ENCODE data around the gene CBARP. TPM values are rescaled to one million over a fixed set of nuclear protein-coding genes. Genes with fewer than 3 reads are reported as not detected.
A peak's percentile ranks its signal among the peaks of the same experiment; 100 is the strongest.

The CBARP gene
- total and polyA plus RNA-seq, 4 donors, result 0.05 to 0.25 (median 0.06) TPM; not detected in 1

DNA sequence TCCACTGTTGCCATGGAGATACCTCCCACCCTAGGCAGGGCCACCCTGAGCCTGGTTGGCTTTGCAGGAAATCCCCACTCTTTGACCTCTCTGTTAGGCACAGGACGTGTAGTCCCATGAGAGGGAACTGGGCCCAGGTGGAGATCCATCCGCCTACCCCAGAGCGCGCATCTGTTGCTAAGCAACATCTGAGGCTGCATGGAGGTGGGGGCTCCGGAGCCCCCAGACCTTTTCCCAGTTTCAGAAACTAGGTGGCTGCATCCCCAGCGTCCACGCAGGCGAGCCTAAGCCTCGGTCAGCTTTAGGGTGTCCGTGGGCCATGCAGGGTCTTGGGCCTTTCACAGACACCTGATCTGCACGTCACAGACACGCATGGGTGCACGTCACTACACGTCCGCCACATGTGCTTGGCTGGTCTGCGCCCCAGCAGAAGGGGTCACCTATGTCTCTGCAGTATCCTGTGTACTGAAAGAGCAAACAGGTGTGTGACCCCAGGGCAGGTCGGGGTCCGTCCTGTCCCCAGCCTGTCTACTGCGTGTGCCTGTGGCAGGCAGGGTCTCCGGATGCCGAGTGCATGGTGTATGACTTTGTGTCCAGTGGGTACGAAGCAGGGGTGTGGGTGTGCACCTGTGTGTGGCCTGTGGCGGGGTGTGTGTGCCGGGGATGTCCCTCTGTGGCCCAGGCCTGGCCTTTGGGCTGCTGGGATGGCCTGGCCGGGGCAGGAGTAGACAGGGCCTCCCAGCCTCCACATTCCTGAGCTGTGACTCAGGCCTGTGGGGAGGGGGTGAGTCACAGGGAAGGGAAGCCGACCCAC, 27.2 kb upstream of the CBARP start:
- no peak overlapping the region for H3K9ac ChIP-seq (ENCODE audit: low read depth in 1 of 2, low read length in 2 of 2)
- H3K27ac ChIP-seq (ENCODE audit: low read depth in 1 of 2, low read length in 2 of 2), result peak overlapping the region; percentile 30 to 67
- peaks cover 32 to 66% (median 52%) of the 10 kb centered on the region in 4 donors for H3K4me1 ChIP-seq (ENCODE audit: control insufficient read depth in 4 of 4, insufficient read depth in 4 of 4, low read length in 3 of 4)
- DNase-seq (ENCODE audit: low spot score), result peak; percentile 50
- WGBS, result 78% methylated on average over 26 of the region's 26 CpGs
- H3K4me3 ChIP-seq (ENCODE audit: low read depth in 1 of 3, low read length in 3 of 3), result no peak overlapping the region
- H3K27me3 ChIP-seq (ENCODE audit: control insufficient read depth in 4 of 4, insufficient read depth in 4 of 4, low read length in 3 of 4), result no peaks in the 10 kb centered on the region
- TF ChIP-seq, protein P1, sequence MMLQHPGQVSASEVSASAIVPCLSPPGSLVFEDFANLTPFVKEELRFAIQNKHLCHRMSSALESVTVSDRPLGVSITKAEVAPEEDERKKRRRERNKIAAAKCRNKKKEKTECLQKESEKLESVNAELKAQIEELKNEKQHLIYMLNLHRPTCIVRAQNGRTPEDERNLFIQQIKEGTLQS (IDR thresholded peaks at IDR 0.05), result no peak
- TF ChIP-seq, protein P2, sequence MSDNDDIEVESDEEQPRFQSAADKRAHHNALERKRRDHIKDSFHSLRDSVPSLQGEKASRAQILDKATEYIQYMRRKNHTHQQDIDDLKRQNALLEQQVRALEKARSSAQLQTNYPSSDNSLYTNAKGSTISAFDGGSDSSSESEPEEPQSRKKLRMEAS (IDR thresholded peaks at IDR 0.05), result no peak
- TF ChIP-seq HNF4A (conservative IDR thresholded peaks at IDR 0.05) (no peak), GABPA (IDR thresholded peaks at IDR 0.05 in 1 of 2, conservative IDR thresholded peaks at IDR 0.05 in 1 of 2) (no peak), RAD21 (IDR thresholded peaks at IDR 0.05) (no peak), JUND (IDR thresholded peaks at IDR 0.05) (peak; percentile 62), SP1 (IDR thresholded peaks at IDR 0.05) (no peak)
- H3K36me3 ChIP-seq (ENCODE audit: control insufficient read depth in 4 of 4, insufficient read depth in 3 of 4, low read depth in 1 of 4, low read length in 3 of 4), result no peaks in the 10 kb centered on the region
- no peaks in the 10 kb centered on the region for H3K9me3 ChIP-seq (ENCODE audit: control insufficient read depth in 4 of 4, low read length in 3 of 4)

DNA sequence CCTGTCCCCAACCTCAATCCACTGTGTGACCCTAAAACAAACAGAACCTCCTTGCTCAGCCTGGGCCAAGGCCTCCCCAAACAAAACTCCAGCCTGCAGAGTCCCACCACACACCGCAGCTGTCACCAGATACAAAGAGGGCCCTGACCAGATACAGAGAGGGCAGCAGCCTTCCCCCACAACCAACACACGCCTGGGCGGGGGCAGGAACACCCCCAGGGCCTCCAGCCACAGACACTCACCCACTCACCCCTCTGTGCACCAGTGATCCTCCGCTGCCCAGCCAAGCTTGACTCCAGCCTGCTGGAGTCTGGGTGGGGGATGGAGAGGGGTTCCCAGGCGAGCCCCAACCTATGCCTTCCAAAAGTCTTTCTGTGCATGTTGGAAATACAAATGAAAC, 25.4 kb upstream of the CBARP start:
- no peak overlapping the region for H3K4me3 ChIP-seq (ENCODE audit: low read depth in 1 of 3, low read length in 3 of 3)
- peaks cover 0 to under 1% (median 0%) of the 10 kb centered on the region in 4 donors for H3K36me3 ChIP-seq (ENCODE audit: control insufficient read depth in 4 of 4, insufficient read depth in 3 of 4, low read depth in 1 of 4, low read length in 3 of 4)
- no peak overlapping the region for H3K9ac ChIP-seq (ENCODE audit: low read depth in 1 of 2, low read length in 2 of 2)
- peak overlapping the region; percentile 89 to 93 for H3K27ac ChIP-seq (ENCODE audit: low read depth in 1 of 2, low read length in 2 of 2)
- H3K9me3 ChIP-seq (ENCODE audit: control insufficient read depth in 4 of 4, low read length in 3 of 4), result no peaks in the 10 kb centered on the region
- WGBS, result 83% methylated on average over 5 of the region's 5 CpGs
- H3K27me3 ChIP-seq (ENCODE audit: control insufficient read depth in 4 of 4, insufficient read depth in 4 of 4, low read length in 3 of 4), result no peaks in the 10 kb centered on the region
- peaks cover 35 to 72% (median 56%) of the 10 kb centered on the region in 4 donors for H3K4me1 ChIP-seq (ENCODE audit: control insufficient read depth in 4 of 4, insufficient read depth in 4 of 4, low read length in 3 of 4)
- DNase-seq (ENCODE audit: low spot score), result no peak
- no peak for TF ChIP-seq NR2F2 (IDR thresholded peaks at IDR 0.05)
- TF ChIP-seq HNF4G (IDR thresholded peaks at IDR 0.05), result no peak

DNA sequence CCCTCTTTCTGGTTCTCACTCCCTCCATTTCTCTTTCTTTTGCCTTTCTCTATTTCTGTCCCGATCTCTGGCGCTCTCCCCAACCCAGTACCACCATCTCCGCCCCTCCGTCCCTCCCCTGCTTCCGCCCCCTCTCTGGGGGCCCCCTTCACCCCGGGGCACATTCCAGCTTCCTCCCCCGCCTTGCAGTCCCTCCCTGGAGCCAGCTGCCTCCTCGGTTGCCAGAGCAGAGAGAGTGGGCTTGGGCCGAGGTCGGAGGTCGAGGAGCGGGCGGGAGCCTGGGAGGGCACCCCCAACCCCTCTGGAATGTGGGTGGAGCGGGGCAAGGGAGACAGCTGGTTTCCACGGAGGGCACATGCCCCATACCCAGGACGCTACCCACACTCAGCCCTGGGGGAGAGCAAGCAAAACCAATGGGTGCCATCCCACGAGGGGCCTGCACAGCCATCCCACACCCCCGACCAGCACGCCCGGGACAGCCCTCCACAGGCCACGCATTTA, 24.9 kb upstream of the CBARP start:
- WGBS, result 69% methylated on average over 21 of the region's 21 CpGs
- H3K9me3 ChIP-seq (ENCODE audit: control insufficient read depth in 4 of 4, low read length in 3 of 4), result no peaks in the 10 kb centered on the region
- no peak overlapping the region for H3K4me3 ChIP-seq (ENCODE audit: low read depth in 1 of 3, low read length in 3 of 3)
- peaks cover 0 to 2% (median 1%) of the 10 kb centered on the region in 4 donors for H3K36me3 ChIP-seq (ENCODE audit: control insufficient read depth in 4 of 4, insufficient read depth in 3 of 4, low read depth in 1 of 4, low read length in 3 of 4)
- H3K9ac ChIP-seq (ENCODE audit: low read depth in 1 of 2, low read length in 2 of 2), result no peak overlapping the region
- H3K27ac ChIP-seq (ENCODE audit: low read depth in 1 of 2, low read length in 2 of 2), result peak overlapping the region; percentile 89 to 93
- peaks cover 32 to 72% (median 55%) of the 10 kb centered on the region in 4 donors for H3K4me1 ChIP-seq (ENCODE audit: control insufficient read depth in 4 of 4, insufficient read depth in 4 of 4, low read length in 3 of 4)
- H3K27me3 ChIP-seq (ENCODE audit: control insufficient read depth in 4 of 4, insufficient read depth in 4 of 4, low read length in 3 of 4), result no peaks in the 10 kb centered on the region
- no peak for DNase-seq (ENCODE audit: low spot score)
- no peak for TF ChIP-seq RAD21 (IDR thresholded peaks at IDR 0.05)

DNA sequence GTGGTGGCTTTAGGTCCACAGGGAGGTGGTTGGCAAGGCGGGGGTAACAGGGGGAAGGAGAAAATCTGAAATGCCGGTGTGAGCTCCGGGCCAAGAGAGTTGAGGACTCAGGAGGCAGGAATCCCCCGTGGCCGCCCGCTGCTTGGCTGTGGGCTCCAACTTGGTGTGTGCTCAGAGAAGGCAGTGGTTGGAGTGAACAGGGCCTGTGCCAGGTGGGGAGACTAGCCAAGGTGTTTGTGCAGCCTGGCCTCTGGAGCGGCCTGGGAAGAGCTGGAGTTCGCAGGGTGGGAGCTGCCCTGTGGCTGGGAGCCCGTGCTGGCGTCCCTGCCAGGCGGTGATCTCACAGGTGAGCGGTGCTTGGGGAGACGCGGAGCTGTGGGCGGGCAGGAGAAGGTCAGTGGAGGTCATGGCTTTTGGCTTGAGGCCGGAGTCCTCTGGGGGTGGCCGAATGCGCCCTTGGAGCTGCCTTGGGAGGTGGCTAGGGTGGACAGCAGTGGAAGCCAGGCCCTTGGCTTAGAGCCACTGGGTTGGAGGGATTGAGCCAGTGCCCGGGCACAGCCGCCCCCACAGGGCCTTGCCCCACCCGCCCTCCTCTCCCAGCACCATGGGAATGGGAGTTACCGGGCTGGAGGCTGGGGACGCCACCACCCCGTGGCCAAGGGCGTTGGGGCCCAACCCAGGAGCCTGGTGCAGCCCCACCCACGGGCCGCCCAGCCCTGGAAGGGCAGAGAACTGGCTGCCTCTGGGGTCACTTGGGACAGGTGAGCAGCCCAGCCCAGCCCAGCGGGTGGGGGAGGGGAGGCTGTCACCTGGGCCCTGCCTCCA, 24.2 kb upstream of the CBARP start:
- DNase-seq (ENCODE audit: low spot score), result peak; percentile 75
- Histone ChIP-seq H3K4me1 (ENCODE audit: control insufficient read depth in 4 of 4, insufficient read depth in 4 of 4, low read length in 3 of 4) (peaks cover 27 to 72% (median 50%) of the 10 kb centered on the region in 4 donors), H3K27ac (ENCODE audit: low read depth in 1 of 2, low read length in 2 of 2) (peak overlapping the region; percentile 89 to 93), H3K27me3 (ENCODE audit: control insufficient read depth in 4 of 4, insufficient read depth in 4 of 4, low read length in 3 of 4) (no peaks in the 10 kb centered on the region), H3K9ac (ENCODE audit: low read depth in 1 of 2, low read length in 2 of 2) (peak overlapping the region; percentile 2 to 37), H3K36me3 (ENCODE audit: control insufficient read depth in 4 of 4, insufficient read depth in 3 of 4, low read depth in 1 of 4, low read length in 3 of 4) (peaks cover 2 to 6% (median 3%) of the 10 kb centered on the region in 4 donors), H3K4me3 (ENCODE audit: low read depth in 1 of 3, low read length in 3 of 3) (peak overlapping the region in 2 of 3 donors; percentile 52 to 62), H3K9me3 (ENCODE audit: control insufficient read depth in 4 of 4, low read length in 3 of 4) (no peaks in the 10 kb centered on the region)
- WGBS, result 17% methylated on average over 28 of the region's 28 CpGs
- TF ChIP-seq HNF4A (conservative IDR thresholded peaks at IDR 0.05) (peak; percentile 69 to 86), FOXA1 (IDR thresholded peaks at IDR 0.05) (peak; percentile 38), TAF1 (conservative IDR thresholded peaks at IDR 0.05) (peak; percentile 65), FOXA2 (IDR thresholded peaks at IDR 0.05) (peak; percentile 32), NR2F2 (IDR thresholded peaks at IDR 0.05) (peak; percentile 83), EGR1 (IDR thresholded peaks at IDR 0.05; ENCODE audit: low read depth in 2 of 2) (peak in 1 of 2 donors; percentile 54)
- TF ChIP-seq, protein P3, sequence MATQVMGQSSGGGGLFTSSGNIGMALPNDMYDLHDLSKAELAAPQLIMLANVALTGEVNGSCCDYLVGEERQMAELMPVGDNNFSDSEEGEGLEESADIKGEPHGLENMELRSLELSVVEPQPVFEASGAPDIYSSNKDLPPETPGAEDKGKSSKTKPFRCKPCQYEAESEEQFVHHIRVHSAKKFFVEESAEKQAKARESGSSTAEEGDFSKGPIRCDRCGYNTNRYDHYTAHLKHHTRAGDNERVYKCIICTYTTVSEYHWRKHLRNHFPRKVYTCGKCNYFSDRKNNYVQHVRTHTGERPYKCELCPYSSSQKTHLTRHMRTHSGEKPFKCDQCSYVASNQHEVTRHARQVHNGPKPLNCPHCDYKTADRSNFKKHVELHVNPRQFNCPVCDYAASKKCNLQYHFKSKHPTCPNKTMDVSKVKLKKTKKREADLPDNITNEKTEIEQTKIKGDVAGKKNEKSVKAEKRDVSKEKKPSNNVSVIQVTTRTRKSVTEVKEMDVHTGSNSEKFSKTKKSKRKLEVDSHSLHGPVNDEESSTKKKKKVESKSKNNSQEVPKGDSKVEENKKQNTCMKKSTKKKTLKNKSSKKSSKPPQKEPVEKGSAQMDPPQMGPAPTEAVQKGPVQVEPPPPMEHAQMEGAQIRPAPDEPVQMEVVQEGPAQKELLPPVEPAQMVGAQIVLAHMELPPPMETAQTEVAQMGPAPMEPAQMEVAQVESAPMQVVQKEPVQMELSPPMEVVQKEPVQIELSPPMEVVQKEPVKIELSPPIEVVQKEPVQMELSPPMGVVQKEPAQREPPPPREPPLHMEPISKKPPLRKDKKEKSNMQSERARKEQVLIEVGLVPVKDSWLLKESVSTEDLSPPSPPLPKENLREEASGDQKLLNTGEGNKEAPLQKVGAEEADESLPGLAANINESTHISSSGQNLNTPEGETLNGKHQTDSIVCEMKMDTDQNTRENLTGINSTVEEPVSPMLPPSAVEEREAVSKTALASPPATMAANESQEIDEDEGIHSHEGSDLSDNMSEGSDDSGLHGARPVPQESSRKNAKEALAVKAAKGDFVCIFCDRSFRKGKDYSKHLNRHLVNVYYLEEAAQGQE (IDR thresholded peaks at IDR 0.05), result peak; percentile 36
- TF ChIP-seq, protein P4, sequence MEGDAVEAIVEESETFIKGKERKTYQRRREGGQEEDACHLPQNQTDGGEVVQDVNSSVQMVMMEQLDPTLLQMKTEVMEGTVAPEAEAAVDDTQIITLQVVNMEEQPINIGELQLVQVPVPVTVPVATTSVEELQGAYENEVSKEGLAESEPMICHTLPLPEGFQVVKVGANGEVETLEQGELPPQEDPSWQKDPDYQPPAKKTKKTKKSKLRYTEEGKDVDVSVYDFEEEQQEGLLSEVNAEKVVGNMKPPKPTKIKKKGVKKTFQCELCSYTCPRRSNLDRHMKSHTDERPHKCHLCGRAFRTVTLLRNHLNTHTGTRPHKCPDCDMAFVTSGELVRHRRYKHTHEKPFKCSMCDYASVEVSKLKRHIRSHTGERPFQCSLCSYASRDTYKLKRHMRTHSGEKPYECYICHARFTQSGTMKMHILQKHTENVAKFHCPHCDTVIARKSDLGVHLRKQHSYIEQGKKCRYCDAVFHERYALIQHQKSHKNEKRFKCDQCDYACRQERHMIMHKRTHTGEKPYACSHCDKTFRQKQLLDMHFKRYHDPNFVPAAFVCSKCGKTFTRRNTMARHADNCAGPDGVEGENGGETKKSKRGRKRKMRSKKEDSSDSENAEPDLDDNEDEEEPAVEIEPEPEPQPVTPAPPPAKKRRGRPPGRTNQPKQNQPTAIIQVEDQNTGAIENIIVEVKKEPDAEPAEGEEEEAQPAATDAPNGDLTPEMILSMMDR (IDR thresholded peaks at IDR 0.05; ENCODE audit: low read depth, low read length, missing input control), result no peak

Data from liver (tissue), 9 donors.